ENCODE data around the gene PFN2. TPM values are rescaled to one million over a fixed set of nuclear protein-coding genes. Genes with fewer than 3 reads are reported as not detected.

The PFN2 gene
- polyA plus RNA-seq, 3 donors from 2014 or later = 1.7 to 5.8 (median 4.6) TPM

- Mint-ChIP-seq H3K27ac (no peak overlapping the region), H3K9me3 (no peaks in the 10 kb centered on the region), H3K27me3 (ENCODE audit: low read depth in 3 of 3) (peaks cover 0 to 2% (median 0%) of the 10 kb centered on the region in 3 donors), H3K4me1 (peaks cover 18 to 53% of the 10 kb centered on the region in 2 donors), H3K36me3 (peaks cover 0 to 15% (median 12%) of the 10 kb centered on the region in 3 donors), H3K4me3 (no peak overlapping the region)
- DNase-seq = no peak
These were observed 37.7 kb downstream of the PFN2 start for GRCh38 chr3:149933008-149933407.

GRCh38 chr3:149920119-149920518 lies 50.6 kb downstream of the PFN2 start:
- H3K9me3 Mint-ChIP-seq = no peaks in the 10 kb centered on the region
- peaks cover 6 to 19% (median 19%) of the 10 kb centered on the region in 3 donors for H3K36me3 Mint-ChIP-seq

GRCh38 chr3:149919509-149919908 lies 51.2 kb downstream of the PFN2 start:
- no peak for DNase-seq
- H3K27ac Mint-ChIP-seq = no peak overlapping the region
- peaks cover 6 to 21% (median 19%) of the 10 kb centered on the region in 3 donors for H3K36me3 Mint-ChIP-seq
- H3K4me1 Mint-ChIP-seq = peaks cover 0 to 1% of the 10 kb centered on the region in 2 donors
- H3K27me3 Mint-ChIP-seq (ENCODE audit: low read depth in 3 of 3) = no peaks in the 10 kb centered on the region
- H3K4me3 Mint-ChIP-seq = no peak overlapping the region
- no peaks in the 10 kb centered on the region for H3K9me3 Mint-ChIP-seq

More at GRCh38 chr3:149920119-149920518, 50.6 kb downstream of the PFN2 start:
- Mint-ChIP-seq H3K27me3 (ENCODE audit: low read depth in 3 of 3) (no peaks in the 10 kb centered on the region), H3K27ac (no peak overlapping the region), H3K4me3 (no peak overlapping the region), H3K4me1 (peaks cover 0 to 1% of the 10 kb centered on the region in 2 donors)
- no peak for DNase-seq

GRCh38 chr3:149917124-149917667 lies 53.5 kb downstream of the PFN2 start:
- Mint-ChIP-seq H3K4me3 (no peak overlapping the region), H3K27me3 (ENCODE audit: low read depth in 3 of 3) (no peaks in the 10 kb centered on the region), H3K36me3 (peaks cover 10 to 31% (median 29%) of the 10 kb centered on the region in 3 donors), H3K27ac (no peak overlapping the region), H3K4me1 (peaks cover 0 to 1% of the 10 kb centered on the region in 2 donors), H3K9me3 (no peaks in the 10 kb centered on the region)
- DNase-seq = no peak

Other genes with a start within 250 kb of the PFN2 start
- gene COMMD2, start 218.4 kb downstream of the PFN2 start, polyA plus RNA-seq = 10 to 100 TPM; 62.7 to 83.5 (median 80.9) TPM
- gene ANKUB1, start 178.3 kb downstream of the PFN2 start, polyA plus RNA-seq = not detected
- gene RNF13, start 157.7 kb downstream of the PFN2 start, polyA plus RNA-seq = 100 to 1,000 TPM; 116 to 145 (median 142) TPM